D341Med (cell line): Measurements from ENCODE around the gene HAUS5.

Source experiments
- DNase-seq: peaks from one replicate; pipeline ENCODE4 v3.0.0; 2012; ENCODE audit warnings: low spot score

The HAUS5 gene

DNA sequence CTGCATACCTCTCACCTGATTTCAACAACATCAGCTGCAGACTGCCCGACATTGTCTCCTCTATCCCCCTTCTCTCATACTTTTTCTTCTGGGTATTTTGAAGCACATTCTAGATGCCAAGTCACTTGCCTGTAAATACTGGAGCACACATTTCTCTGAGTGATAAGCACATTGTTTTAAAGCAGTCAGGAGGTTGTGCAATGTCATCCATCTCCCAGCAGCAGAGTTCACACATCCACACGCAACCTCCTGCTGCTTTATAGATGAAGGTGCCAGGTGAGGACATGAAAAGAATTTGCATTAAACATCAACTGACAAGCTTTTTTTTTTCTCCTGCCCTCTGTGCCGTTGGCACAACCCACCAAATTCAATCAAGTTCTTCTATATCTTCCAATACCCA lies 59.3 kb downstream of the HAUS5 start:
- no peak for DNase-seq

DNA sequence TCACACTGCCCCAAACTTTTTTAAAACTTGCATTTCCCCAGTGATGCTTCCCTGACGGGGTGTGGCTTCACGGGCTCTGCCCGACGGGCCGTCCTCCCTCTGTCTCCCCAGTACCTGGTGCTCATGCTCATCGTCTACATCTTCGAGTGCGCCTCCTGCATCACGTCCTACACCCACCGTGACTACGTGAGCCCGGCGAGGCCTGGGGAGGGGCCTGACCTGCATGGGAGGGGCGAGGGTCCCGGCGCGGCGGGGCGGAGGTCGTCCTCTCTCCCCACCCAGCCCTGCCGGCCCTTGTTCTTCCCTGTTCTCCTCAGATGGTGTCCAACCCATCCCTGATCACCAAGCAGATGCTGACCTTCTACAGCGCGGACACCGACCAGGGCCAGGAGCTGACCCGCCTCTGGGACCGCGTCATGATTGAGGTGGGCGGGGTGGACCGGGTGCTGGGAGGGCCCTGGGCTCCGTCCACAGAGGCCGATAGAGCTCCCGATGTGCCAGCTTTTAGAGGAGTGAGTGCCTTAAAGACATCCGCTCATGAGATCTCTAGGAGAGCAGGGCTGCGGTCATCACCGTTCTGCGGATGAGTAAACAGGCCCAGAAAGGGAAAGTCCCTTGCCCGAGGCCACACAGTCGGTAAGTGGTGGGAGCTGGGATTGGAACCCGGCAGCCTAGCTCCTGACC lies 60.7 kb downstream of the HAUS5 start:
- DNase-seq, result no peak
